Ecto neural progenitor cell (in vitro differentiated cells): ENCODE measurements around the gene VEPH1.

Source experiments
- DNase-seq: peaks from one replicate; pipeline ENCODE4 v3.0.0-alpha.2; 2018; ENCODE audit warnings: low spot score

VEPH1 gene

GRCh38 chr3:157522648-157523047, 19.4 kb upstream of the VEPH1 start:
- no peak for DNase-seq

GRCh38 chr3:157520485-157521150, 17.4 kb upstream of the VEPH1 start:
- DNase-seq: no peak

GRCh38 chr3:157518881-157519280, 15.7 kb upstream of the VEPH1 start:
- DNase-seq: no peak

GRCh38 chr3:157516928-157517327, 13.7 kb upstream of the VEPH1 start:
- no peak for DNase-seq

GRCh38 chr3:157515398-157515797, 12.2 kb upstream of the VEPH1 start:
- DNase-seq: no peak

- DNase-seq: no peak
These were observed 11.2 kb upstream of the VEPH1 start for GRCh38 chr3:157514371-157514895.

GRCh38 chr3:157513585-157513984, 10.4 kb upstream of the VEPH1 start:
- DNase-seq: no peak

- no peak for DNase-seq
These were observed 9.3 kb upstream of the VEPH1 start for GRCh38 chr3:157512534-157512933.

GRCh38 chr3:157508461-157508860, 5.2 kb upstream of the VEPH1 start:
- no peak for DNase-seq

- peak; percentile 59 for DNase-seq
These were observed 1.4 kb downstream of the VEPH1 start for GRCh38 chr3:157501863-157502262.

- no peak for DNase-seq
These were observed 3.0 kb downstream of the VEPH1 start for GRCh38 chr3:157500232-157500631.

GRCh38 chr3:157499342-157499963, 3.8 kb downstream of the VEPH1 start:
- peak; percentile 82 for DNase-seq

- DNase-seq: no peak
These were observed 4.8 kb downstream of the VEPH1 start for GRCh38 chr3:157498371-157498770.

- no peak for DNase-seq
These were observed 7.4 kb downstream of the VEPH1 start for GRCh38 chr3:157495846-157496245.

- DNase-seq: no peak
These were observed 8.5 kb downstream of the VEPH1 start for GRCh38 chr3:157494581-157495281.

GRCh38 chr3:157493627-157494550, 9.3 kb downstream of the VEPH1 start:
- no peak for DNase-seq

GRCh38 chr3:157491136-157491535, 12.1 kb downstream of the VEPH1 start:
- DNase-seq: no peak

- no peak for DNase-seq
These were observed 15.1 kb downstream of the VEPH1 start for GRCh38 chr3:157488144-157488543.

GRCh38 chr3:157487339-157487738, 15.9 kb downstream of the VEPH1 start:
- DNase-seq: no peak

GRCh38 chr3:157479464-157480243, 23.6 kb downstream of the VEPH1 start:
- no peak for DNase-seq

GRCh38 chr3:157477441-157477840, 25.8 kb downstream of the VEPH1 start:
- DNase-seq: no peak
